IPS DF 6.9 (cell line): ENCODE data around the gene MORC3.
A peak's percentile ranks its signal among the peaks of the same experiment; 100 is the strongest.

Source experiments
- DNase-seq: peaks from one replicate; pipeline ENCODE4 v3.0.0-alpha.2; 2013; ENCODE audit warnings: low read depth, low spot score
- H3K27ac ChIP-seq: one replicate; pipeline ENCODE4 v1.5.1; 2013; ENCODE audit warnings: low read length, control low read depth
- H3K27me3 ChIP-seq: 2 replicates; pipeline ENCODE4 v1.6.1; 2013; ENCODE audit warnings: mild to moderate bottlenecking, low read length; ENCODE audit not compliant: control insufficient read depth, insufficient read depth
- H3K36me3 ChIP-seq: 2 replicates; pipeline ENCODE4 v1.6.1; 2013; ENCODE audit warnings: low read length; ENCODE audit not compliant: control insufficient read depth, insufficient read depth
- H3K4me1 ChIP-seq: 2 replicates; pipeline ENCODE4 v1.6.1; 2013; ENCODE audit warnings: low read length; ENCODE audit not compliant: control insufficient read depth, insufficient read depth
- H3K4me3 ChIP-seq: 2 replicates; pipeline ENCODE4 v1.5.1; 2013; ENCODE audit warnings: mild to moderate bottlenecking, low read length
- H3K9me3 ChIP-seq: 2 replicates; pipeline ENCODE4 v1.6.1; 2013; ENCODE audit warnings: low read length, inconsistent platforms; ENCODE audit not compliant: control insufficient read depth, insufficient read depth
- WGBS: extraction: QIAGEN DNeasy Blood & Tissue Kit; methylation state at CpG from one replicate; pipeline ENCODE4 v1.1.7; 2013; ENCODE audit warnings: mixed read lengths, missing lambda C conversion rate; ENCODE audit not compliant: insufficient read length, insufficient coverage; 5-methylcytosine and 5-hydroxymethylcytosine counted together

MORC3 gene

GRCh38 chr21:36400719-36401118, 80.7 kb downstream of the MORC3 start:
- Histone ChIP-seq H3K27ac (no peak overlapping the region), H3K4me1 (no peaks in the 10 kb centered on the region), H3K4me3 (no peak overlapping the region), H3K9me3 (no peaks in the 10 kb centered on the region), H3K27me3 (no peaks in the 10 kb centered on the region), H3K36me3 (peaks cover 11% of the 10 kb centered on the region; the same call in 1 of the 2 replicates)
- no peak for DNase-seq
- no CpG with 5 or more reads among the region's 8 CpGs for WGBS

GRCh38 chr21:36402339-36402738, 82.3 kb downstream of the MORC3 start:
- Histone ChIP-seq H3K27ac (no peak overlapping the region), H3K27me3 (no peaks in the 10 kb centered on the region), H3K9me3 (no peaks in the 10 kb centered on the region), H3K36me3 (peaks cover 11% of the 10 kb centered on the region; the same call in 1 of the 2 replicates), H3K4me1 (no peaks in the 10 kb centered on the region), H3K4me3 (no peak overlapping the region)
- 100% methylated on average over 1 of the region's 1 CpG for WGBS
- DNase-seq: no peak

GRCh38 chr21:36403713-36404112, 83.7 kb downstream of the MORC3 start:
- H3K27me3 ChIP-seq: no peaks in the 10 kb centered on the region
- no peaks in the 10 kb centered on the region for H3K9me3 ChIP-seq
- peaks cover 11% of the 10 kb centered on the region; the same call in 1 of the 2 replicates for H3K36me3 ChIP-seq
- H3K4me1 ChIP-seq: no peaks in the 10 kb centered on the region
- DNase-seq: no peak
- H3K4me3 ChIP-seq: no peak overlapping the region
- no peak overlapping the region for H3K27ac ChIP-seq
- no CpG with 5 or more reads among the region's 5 CpGs for WGBS

DNA sequence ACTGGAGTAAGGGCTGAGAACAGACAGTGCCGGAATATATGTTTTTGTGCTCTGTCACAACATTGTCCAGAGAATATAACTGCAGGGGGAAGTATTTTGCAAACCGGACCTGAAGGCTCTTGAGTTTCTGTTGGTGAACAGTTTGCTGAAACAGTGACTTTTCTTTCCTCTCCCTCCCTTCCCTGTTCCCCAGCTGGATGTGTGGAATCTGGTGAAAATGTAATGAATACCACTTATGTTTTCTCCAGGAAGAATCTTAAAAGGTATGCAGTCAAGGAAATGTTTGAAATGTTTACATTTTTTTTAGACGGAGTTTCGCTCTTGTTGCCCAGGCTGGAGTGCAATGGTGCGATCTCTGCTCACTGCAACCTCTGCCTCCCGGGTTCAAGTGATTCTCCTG, 88.6 kb downstream of the MORC3 start:
- DNase-seq: no peak
- Histone ChIP-seq H3K9me3 (no peaks in the 10 kb centered on the region), H3K4me3 (no peak overlapping the region), H3K27ac (no peak overlapping the region), H3K36me3 (peaks cover 11% of the 10 kb centered on the region), H3K4me1 (no peaks in the 10 kb centered on the region), H3K27me3 (no peaks in the 10 kb centered on the region)
- WGBS: no CpG with 5 or more reads among the region's 6 CpGs

DNA sequence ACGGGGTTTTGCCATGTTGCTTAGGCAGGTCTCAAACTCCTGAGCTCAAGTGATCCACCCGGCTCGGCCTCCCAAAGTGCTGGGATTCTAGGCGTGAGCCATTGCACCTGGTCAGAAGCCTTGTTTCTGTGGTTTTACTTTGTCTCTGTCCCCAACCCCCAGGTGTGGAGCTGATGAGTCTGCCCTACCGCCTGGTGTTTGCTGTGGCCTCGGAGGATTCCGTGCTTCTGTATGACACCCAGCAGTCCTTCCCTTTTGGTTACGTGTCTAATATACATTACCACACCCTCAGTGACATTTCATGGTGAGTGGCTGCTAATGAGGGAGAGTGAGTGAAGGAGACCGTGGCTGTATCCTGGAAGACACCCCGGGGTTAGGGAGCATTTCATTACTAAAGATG, 91.3 kb downstream of the MORC3 start:
- no peaks in the 10 kb centered on the region for H3K9me3 ChIP-seq
- H3K27ac ChIP-seq: no peak overlapping the region
- no peaks in the 10 kb centered on the region for H3K27me3 ChIP-seq
- H3K4me3 ChIP-seq: no peak overlapping the region
- peaks cover 11% of the 10 kb centered on the region for H3K36me3 ChIP-seq
- DNase-seq: no peak
- H3K4me1 ChIP-seq: no peaks in the 10 kb centered on the region
- no CpG with 5 or more reads among the region's 10 CpGs for WGBS

GRCh38 chr21:36412916-36413315, 92.9 kb downstream of the MORC3 start:
- H3K27ac ChIP-seq: no peak overlapping the region
- H3K4me1 ChIP-seq: no peaks in the 10 kb centered on the region
- H3K4me3 ChIP-seq: no peak overlapping the region
- H3K27me3 ChIP-seq: no peaks in the 10 kb centered on the region
- H3K9me3 ChIP-seq: no peaks in the 10 kb centered on the region
- WGBS: no CpG with 5 or more reads among the region's 11 CpGs
- no peak for DNase-seq
- H3K36me3 ChIP-seq: peaks cover 11% of the 10 kb centered on the region

GRCh38 chr21:36415375-36415774, 95.4 kb downstream of the MORC3 start:
- DNase-seq: no peak
- no CpG with 5 or more reads among the region's 6 CpGs for WGBS
- Histone ChIP-seq H3K4me3 (no peak overlapping the region), H3K27ac (no peak overlapping the region), H3K9me3 (no peaks in the 10 kb centered on the region), H3K27me3 (no peaks in the 10 kb centered on the region), H3K4me1 (no peaks in the 10 kb centered on the region), H3K36me3 (peaks cover 11% of the 10 kb centered on the region)

DNA sequence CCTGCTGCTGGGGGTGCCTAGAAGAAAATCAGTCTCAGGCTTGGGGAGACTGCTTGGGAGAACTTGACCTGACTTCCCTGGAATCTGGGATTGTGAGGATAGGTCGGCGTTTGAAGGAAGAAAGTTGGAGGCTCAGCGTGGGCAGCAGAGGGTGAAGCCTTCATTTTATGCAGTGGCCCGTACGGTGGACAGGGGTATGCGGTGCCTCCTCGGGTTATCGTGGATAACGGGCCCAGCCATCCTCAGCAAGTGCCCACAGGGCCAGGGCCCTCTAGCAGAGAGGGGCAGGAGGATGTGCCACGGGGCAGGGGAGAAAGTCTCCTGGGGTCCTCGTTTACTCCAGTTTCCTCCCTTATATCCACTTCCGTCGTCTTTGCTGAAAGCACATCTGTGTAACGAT, 99.2 kb downstream of the MORC3 start:
- Histone ChIP-seq H3K27me3 (no peaks in the 10 kb centered on the region), H3K4me3 (no peak overlapping the region), H3K36me3 (0 out of 2 replicates have a peak, but pooled peaks cover 3% of the 10 kb centered on the region), H3K9me3 (no peaks in the 10 kb centered on the region), H3K4me1 (0 out of 2 replicates have a peak, but pooled peaks cover 1% of the 10 kb centered on the region), H3K27ac (no peak overlapping the region)
- no peak for DNase-seq
- no CpG with 5 or more reads among the region's 14 CpGs for WGBS

DNA sequence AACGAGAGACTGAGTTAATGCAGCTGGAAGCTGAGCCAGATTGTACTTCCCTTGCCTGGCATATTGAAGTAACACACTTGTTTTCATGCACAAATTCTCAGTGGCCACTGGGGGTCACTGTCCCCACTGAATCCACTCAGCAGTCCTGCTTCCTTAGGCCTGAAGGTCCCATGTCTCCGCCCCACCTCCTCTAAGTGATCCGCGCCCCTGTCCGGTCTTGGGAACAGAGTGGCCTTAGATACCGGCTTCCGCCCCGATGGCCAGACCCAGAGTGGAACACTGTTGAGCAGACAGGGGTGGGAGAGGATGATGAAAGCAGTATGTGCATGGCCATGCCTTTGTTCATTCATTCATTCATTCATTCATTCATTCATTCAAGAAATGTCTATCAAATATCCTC, 100.0 kb downstream of the MORC3 start:
- Histone ChIP-seq H3K36me3 (0 out of 2 replicates have a peak, but pooled peaks cover 3% of the 10 kb centered on the region), H3K27me3 (no peaks in the 10 kb centered on the region), H3K4me3 (no peak overlapping the region), H3K9me3 (no peaks in the 10 kb centered on the region), H3K27ac (no peak overlapping the region), H3K4me1 (0 out of 2 replicates have a peak, but pooled peaks cover 1% of the 10 kb centered on the region)
- WGBS: no CpG with 5 or more reads among the region's 8 CpGs
- DNase-seq: peak; percentile 82

DNA sequence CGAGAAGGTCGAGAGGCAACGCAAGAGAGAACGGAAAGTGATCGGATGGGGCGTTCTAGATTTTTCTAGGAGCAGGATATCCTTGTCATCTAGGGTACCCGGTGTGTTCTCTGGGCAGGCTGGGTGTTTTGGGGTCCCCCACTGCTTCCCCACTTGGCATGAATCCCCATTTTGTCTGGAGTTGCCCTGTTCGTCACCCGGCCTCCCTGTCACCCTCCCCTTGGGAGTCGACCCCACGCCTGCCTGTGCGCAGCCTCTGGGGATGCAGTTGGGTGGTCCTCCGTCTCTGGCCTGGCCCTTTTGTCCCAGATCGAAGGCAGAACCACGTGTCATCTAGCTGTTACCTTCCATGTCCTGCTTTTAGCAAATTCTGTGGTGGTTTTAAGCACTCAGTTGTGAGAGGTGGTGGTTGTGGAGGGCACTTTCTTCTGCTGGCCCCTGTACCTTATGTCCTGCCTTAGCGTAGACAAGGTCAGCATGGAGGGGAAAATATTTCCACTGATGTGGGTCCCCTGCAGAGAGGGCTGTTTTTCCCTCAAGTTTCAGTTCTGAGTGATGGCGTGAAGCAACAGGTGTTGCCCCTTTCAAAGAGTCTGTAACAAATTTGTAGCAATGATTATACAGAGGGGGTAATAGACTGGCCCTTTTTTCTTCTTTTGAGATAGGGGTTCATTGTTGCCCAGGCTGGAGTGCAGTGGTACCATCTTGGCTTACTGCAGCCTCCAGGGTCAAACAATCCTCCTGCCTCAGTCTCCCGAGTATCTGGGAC, 100.8 kb downstream of the MORC3 start:
- Histone ChIP-seq H3K4me3 (no peak overlapping the region), H3K4me1 (0 out of 2 replicates have a peak, but pooled peaks cover 1% of the 10 kb centered on the region), H3K9me3 (no peaks in the 10 kb centered on the region), H3K27me3 (no peaks in the 10 kb centered on the region), H3K27ac (no peak overlapping the region), H3K36me3 (0 out of 2 replicates have a peak, but pooled peaks cover 3% of the 10 kb centered on the region)
- no CpG with 5 or more reads among the region's 18 CpGs for WGBS
- no peak for DNase-seq
